ENCODE results near the gene FIGNL2.

Gene FIGNL2

DNA sequence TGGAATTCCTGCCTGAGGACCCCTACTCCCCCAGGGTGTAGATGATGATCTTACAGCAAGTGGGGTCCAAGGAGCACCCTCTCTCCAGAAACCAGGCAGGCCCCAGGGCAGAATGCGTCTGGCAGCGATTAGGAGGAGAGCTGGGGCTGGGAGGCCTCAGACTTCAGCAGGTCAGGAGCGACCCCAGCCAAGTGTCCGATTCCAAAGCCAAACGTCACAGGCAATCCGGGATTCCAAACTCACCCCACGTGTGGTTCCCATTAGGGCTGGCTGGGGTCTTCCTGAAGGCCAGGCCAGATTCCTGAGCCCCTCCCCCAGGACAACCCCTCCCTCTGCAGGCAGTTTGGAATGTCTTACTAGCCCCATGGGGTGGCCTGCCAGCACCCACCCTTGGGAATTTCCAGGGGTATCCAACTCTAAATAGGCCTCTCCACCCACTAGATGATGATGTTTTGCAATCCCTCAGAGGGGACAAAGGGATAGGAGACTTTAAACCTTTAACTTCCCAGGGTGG, 17.3 kb upstream of the FIGNL2 start:
- TF ChIP-seq, protein P1, sequence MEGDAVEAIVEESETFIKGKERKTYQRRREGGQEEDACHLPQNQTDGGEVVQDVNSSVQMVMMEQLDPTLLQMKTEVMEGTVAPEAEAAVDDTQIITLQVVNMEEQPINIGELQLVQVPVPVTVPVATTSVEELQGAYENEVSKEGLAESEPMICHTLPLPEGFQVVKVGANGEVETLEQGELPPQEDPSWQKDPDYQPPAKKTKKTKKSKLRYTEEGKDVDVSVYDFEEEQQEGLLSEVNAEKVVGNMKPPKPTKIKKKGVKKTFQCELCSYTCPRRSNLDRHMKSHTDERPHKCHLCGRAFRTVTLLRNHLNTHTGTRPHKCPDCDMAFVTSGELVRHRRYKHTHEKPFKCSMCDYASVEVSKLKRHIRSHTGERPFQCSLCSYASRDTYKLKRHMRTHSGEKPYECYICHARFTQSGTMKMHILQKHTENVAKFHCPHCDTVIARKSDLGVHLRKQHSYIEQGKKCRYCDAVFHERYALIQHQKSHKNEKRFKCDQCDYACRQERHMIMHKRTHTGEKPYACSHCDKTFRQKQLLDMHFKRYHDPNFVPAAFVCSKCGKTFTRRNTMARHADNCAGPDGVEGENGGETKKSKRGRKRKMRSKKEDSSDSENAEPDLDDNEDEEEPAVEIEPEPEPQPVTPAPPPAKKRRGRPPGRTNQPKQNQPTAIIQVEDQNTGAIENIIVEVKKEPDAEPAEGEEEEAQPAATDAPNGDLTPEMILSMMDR (conservative IDR thresholded peaks at IDR 0.05; ENCODE audit: low read depth, low read length), result no peak
- DNase-seq (ENCODE audit: low read depth), result no peak
- no peak overlapping the region for H3K4me3 ChIP-seq (ENCODE audit: low read depth, low read length)

DNA sequence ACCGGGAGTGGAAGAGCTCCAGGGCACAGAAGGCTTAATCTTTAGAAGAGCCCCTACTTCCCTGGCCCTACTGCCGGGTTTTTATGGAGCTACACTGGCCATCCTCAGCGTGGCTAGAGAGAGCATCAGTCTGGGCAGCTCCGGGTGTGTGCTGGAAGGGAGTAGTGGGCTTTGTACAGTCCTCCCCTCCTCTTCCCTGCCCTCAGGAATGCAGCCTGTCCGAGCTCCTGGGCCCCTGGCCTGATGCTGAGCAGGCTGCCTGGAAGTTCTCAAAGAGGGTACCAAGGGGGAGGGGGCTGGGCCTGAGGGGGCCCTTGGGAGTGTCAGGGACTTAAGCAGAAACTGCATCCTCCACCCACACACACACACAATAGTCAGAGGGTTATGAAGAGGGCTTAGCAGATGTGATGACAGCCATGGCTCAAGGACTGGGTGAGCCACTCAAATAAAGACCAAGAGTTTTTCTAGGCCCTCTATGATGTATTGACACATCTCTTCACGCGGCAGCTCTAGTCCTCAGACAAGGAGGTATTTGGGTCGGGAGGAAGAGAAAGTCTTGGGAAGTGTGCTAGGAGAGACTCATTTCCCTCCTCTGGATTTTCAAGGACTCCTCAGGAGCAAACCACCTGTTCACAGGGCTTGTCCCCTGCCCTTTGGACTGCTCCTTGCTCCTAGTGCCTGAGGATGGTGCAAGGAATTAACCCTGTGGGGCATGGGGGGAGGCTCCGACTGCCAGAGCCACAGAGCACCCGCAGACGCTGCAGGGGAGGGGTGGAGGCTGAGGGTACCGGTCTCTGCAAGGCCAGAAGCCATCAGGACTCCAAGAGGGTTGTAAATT, 16.5 kb upstream of the FIGNL2 start:
- TF ChIP-seq, protein P1 (conservative IDR thresholded peaks at IDR 0.05; ENCODE audit: low read depth, low read length), result no peak
- no peak for DNase-seq (ENCODE audit: low read depth)
- H3K4me3 ChIP-seq (ENCODE audit: low read depth, low read length), result no peak overlapping the region

DNA sequence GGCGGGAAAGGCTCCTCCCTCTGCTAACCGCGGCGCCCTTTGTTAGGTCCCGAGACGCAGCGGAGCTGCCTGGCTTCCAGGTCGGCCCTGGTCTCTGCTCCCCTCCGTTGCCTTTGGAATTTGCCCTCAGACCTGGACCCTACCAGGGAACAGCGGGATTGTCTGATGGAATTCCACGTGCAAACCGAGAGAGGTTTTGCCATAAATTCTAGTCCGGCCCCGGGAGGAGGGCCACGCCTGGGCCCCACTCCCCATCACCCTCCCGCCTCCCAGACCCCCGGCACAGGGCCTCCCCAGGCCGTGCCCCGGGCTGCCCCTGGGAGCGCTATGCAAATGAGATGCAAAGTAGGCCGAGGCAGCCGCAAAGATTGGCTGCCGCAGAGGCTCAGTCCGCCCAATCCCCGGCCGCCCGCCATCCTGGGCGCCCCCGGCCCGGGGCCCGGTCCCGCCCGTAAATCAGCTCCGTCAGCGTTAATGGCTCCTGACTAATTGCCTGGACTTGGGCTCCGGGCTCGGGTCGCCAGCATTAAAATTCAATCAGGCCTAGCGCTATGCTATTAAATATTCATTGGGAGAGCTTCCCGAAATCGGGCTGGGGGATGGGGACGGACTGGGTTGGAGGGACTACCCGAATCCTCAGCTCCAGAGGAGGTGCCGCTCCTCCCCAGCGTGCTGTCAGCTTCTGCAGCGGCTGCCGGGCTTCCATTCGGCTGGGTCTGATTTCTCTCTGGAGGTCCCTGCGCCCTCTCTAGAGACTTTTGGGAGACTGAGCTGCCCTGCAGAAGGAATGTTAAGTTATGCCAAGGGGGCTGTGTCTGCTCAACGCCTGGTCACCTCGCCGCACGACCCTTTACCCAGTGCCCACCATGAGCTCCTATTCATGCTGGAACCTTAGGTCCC, 15.7 kb upstream of the FIGNL2 start:
- peak overlapping the region; percentile 29 for H3K4me3 ChIP-seq (ENCODE audit: low read depth, low read length)
- TF ChIP-seq, protein P1 (conservative IDR thresholded peaks at IDR 0.05; ENCODE audit: low read depth, low read length), result no peak
- no peak for DNase-seq (ENCODE audit: low read depth)

DNA sequence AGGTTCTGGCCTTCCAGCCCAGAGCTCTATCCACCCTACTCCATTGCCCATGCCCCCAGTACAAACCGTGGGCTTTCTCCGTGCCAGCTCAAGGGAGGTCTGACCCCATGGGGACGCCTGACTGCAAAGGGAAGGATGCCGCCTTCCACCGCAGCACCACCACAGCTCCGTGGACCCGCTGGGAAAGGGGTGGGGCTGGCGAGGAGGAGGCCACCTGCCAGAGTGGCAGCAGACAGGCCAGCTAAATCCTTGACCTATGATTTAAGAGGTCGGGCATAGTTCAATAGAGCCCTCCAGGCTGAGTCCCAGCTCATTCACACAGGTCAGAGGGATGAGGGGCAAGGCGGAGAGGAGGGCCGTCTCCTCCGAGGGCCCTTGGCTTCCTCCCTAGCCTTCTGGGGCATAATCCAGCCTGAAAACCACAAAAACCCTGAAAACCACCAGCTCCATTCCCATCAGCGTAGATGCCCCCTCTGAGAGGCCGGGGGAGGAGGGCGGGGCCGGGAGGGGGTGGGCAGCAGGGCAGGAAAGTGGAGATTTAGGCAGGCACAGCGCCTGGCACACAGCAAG, 14.9 kb upstream of the FIGNL2 start:
- H3K4me3 ChIP-seq (ENCODE audit: low read depth, low read length), result no peak overlapping the region
- DNase-seq (ENCODE audit: low read depth), result no peak
- TF ChIP-seq, protein P1 (conservative IDR thresholded peaks at IDR 0.05; ENCODE audit: low read depth, low read length), result no peak

DNA sequence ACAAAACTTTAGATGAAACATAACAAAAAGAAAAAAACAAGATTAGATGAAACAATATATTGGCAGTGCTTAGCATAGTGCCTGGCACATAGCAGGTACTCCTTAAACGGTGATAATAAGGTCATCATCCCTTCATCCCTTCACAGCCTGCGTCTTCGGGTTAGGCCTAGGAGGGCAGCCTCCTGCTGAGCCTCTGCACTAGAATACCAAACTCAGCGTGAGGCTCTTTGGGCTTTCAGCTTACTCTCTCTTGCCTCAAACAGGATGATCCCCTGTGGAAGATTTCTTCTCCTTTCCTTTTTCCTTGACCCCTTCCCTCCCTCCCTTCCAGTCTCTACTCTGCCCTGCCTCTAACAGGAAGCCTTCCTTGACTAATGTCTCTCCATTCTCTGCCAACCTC, 14.4 kb upstream of the FIGNL2 start:
- no peak for DNase-seq (ENCODE audit: low read depth)
- H3K4me3 ChIP-seq (ENCODE audit: low read depth, low read length), result no peak overlapping the region
- TF ChIP-seq, protein P1 (conservative IDR thresholded peaks at IDR 0.05; ENCODE audit: low read depth, low read length), result no peak

DNA sequence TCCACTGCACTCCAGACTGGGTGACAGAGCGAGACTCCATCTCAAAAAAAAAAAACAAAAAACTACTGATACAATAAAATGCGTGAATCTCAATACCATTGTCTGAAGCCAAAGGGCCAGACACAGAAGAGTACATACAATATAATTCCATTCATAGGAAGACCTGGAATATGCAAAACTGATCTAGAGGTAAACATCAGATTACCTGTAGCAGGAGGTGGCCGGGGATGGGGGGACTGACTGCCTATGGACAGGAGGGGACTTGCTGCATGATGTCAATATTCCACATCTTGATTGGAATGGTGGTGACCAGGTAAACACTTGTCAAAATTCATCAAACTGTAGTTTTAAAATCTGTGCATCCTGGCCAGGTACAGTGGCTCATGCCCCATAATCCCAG, 12.5 kb upstream of the FIGNL2 start:
- TF ChIP-seq, protein P1 (conservative IDR thresholded peaks at IDR 0.05; ENCODE audit: low read depth, low read length), result no peak
- DNase-seq (ENCODE audit: low read depth), result no peak
- no peak overlapping the region for H3K4me3 ChIP-seq (ENCODE audit: low read depth, low read length)
